GM12878 (cell line): ENCODE data around the gene ITIH5.
"Not testable (repeated sequence)": the region's sequence is repeated elsewhere in the genome, so short reads cannot be mapped to it uniquely, and the experiment has no call there.

Experiments
- EP300 ChIP-seq, 2 experiments: fragments of 150-350 bp in 1 of 2; IDR thresholded peaks; 2 replicates each; pipeline ENCODE4 v1.6.1; 2011 to 2012; ENCODE audit warnings: low read depth in 2 of 2, low read length in 2 of 2, borderline replicate concordance in 1 of 2, improper control_type of control experiment in 1 of 2, inconsistent platforms in 1 of 2; ENCODE audit not compliant: control insufficient read depth in 1 of 2
- EZH2 ChIP-seq: IDR thresholded peaks from 2 replicates; pipeline ENCODE4 v1.6.1; 2012; ENCODE audit warnings: low read depth, mild to moderate bottlenecking, control low read depth, inconsistent platforms, low read length, borderline replicate concordance; ENCODE audit not compliant: control insufficient read depth
- KDM1A ChIP-seq: fragments of 200-600 bp; sonication (generic); IDR thresholded peaks from 2 replicates; pipeline ENCODE4 v1.6.1; 2016; ENCODE audit warnings: borderline replicate concordance
- NRF1 ChIP-seq: conservative IDR thresholded peaks from 2 replicates; pipeline ENCODE4 v1.6.1; 2011; ENCODE audit warnings: mild to moderate bottlenecking, low read depth, low read length, improper control_type of control experiment
- SP1 ChIP-seq: IDR thresholded peaks from one replicate; pipeline ENCODE4 v1.6.1; 2011; ENCODE audit warnings: low read depth, low read length
- TCF12 ChIP-seq: IDR thresholded peaks from 2 replicates; pipeline ENCODE4 v1.6.1; 2011; ENCODE audit warnings: low read depth, mild to moderate bottlenecking, low read length
- TF ChIP-seq, protein P1 (sequence below), 3 experiments: IDR thresholded peaks in 2 of 3; conservative IDR thresholded peaks in 1 of 3; 2 replicates each; pipeline ENCODE4 v1.5.1; 2011; ENCODE audit warnings: low read depth in 3 of 3, low read length in 3 of 3, mild to moderate bottlenecking in 3 of 3, control low read depth in 2 of 3, moderate library complexity in 2 of 3, inconsistent platforms in 1 of 3, mixed read lengths in 1 of 3; ENCODE audit not compliant: control insufficient read depth in 2 of 3, insufficient read depth in 1 of 3; ENCODE audit errors: extremely low read depth in 1 of 3
- TF ChIP-seq, protein P2 (sequence below): IDR thresholded peaks from 2 replicates; pipeline ENCODE4 v1.6.1; 2011; ENCODE audit warnings: mild to moderate bottlenecking, low read depth, low read length, moderate library complexity; ENCODE audit not compliant: insufficient replicate concordance

DNA sequence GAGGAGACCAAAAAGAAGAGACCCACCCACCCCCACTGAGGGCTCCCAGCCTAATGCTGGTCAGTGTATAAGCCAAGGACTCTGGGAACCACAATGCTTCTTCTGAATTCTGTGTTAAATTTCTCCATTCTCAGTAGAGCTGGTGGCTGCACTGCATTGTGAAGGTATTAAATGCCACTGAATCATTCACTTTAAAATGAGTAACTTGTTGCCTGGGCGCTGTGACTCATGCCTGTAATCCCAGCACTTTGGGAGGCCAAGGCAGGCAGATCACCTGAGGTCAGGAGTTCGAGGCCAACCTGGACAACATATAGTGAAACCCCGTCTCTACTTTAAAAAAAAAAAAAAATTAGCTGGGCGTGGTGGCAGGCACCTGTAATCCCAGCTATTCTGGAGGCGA lies 13.3 kb upstream of the ITIH5 start:
- not testable (repeated sequence) for TF ChIP-seq EZH2; KDM1A; SP1; TCF12; NRF1; EP300 (IDR thresholded peaks at IDR 0.05; ENCODE audit: borderline replicate concordance in 1 of 2, control insufficient read depth in 1 of 2, low read depth in 2 of 2, low read length in 2 of 2)
- TF ChIP-seq, protein P1, sequence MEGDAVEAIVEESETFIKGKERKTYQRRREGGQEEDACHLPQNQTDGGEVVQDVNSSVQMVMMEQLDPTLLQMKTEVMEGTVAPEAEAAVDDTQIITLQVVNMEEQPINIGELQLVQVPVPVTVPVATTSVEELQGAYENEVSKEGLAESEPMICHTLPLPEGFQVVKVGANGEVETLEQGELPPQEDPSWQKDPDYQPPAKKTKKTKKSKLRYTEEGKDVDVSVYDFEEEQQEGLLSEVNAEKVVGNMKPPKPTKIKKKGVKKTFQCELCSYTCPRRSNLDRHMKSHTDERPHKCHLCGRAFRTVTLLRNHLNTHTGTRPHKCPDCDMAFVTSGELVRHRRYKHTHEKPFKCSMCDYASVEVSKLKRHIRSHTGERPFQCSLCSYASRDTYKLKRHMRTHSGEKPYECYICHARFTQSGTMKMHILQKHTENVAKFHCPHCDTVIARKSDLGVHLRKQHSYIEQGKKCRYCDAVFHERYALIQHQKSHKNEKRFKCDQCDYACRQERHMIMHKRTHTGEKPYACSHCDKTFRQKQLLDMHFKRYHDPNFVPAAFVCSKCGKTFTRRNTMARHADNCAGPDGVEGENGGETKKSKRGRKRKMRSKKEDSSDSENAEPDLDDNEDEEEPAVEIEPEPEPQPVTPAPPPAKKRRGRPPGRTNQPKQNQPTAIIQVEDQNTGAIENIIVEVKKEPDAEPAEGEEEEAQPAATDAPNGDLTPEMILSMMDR (IDR thresholded peaks at IDR 0.05 in 2 of 3, conservative IDR thresholded peaks at IDR 0.05 in 1 of 3; ENCODE audit: control insufficient read depth in 2 of 3, extremely low read depth in 1 of 3, insufficient read depth in 1 of 3, low read depth in 3 of 3, low read length in 3 of 3) = not testable (repeated sequence)
- TF ChIP-seq, protein P2, sequence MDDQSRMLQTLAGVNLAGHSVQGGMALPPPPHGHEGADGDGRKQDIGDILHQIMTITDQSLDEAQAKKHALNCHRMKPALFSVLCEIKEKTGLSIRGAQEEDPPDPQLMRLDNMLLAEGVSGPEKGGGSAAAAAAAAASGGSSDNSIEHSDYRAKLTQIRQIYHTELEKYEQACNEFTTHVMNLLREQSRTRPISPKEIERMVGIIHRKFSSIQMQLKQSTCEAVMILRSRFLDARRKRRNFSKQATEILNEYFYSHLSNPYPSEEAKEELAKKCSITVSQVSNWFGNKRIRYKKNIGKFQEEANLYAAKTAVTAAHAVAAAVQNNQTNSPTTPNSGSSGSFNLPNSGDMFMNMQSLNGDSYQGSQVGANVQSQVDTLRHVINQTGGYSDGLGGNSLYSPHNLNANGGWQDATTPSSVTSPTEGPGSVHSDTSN = not testable (repeated sequence)
